Brain microvascular endothelial cell (primary cell): Measurements from ENCODE around the gene RAPGEF6.
"Not testable (repeated sequence)": the region's sequence is repeated elsewhere in the genome, so short reads cannot be mapped to it uniquely, and the experiment has no call there.

ENCODE experiments used
- DNase-seq: peaks from one replicate; pipeline ENCODE4 v3.0.0-alpha.2; 2020
- H3K27ac ChIP-seq: fragments of 250-450 bp; sonication (Bioruptor Pico); 2 replicates; pipeline ENCODE4 v1.5.1; 2020; ENCODE audit warnings: mild to moderate bottlenecking, moderate library complexity
- H3K27me3 ChIP-seq: fragments of 250-450 bp; sonication (Bioruptor Pico); replicated peaks from 2 replicates; pipeline ENCODE4 v1.5.1; 2020; ENCODE audit warnings: mild to moderate bottlenecking
- H3K36me3 ChIP-seq: fragments of 250-450 bp; sonication (Bioruptor Pico); replicated peaks from 2 replicates; pipeline ENCODE4 v1.5.1; 2020; ENCODE audit warnings: mild to moderate bottlenecking
- H3K4me3 ChIP-seq: 2 replicates; pipeline ENCODE4 v1.5.1; 2011; ENCODE audit warnings: low read depth, mild to moderate bottlenecking, control low read depth, low read length, moderate library complexity
- CTCF ChIP-seq: IDR thresholded peaks from 2 replicates; pipeline ENCODE4 v1.5.1; 2011; ENCODE audit warnings: low read depth, mild to moderate bottlenecking, moderate library complexity, low read length, control low read depth, inconsistent platforms; ENCODE audit errors: missing control alignments
- in situ Hi-C: cut with HindIII; loops from 2 replicates; pipeline ENCODE4 v1.10.0; 2017; ENCODE audit warnings: low sequenced_read_pairs, low pct_ligation_motif_present

The RAPGEF6 gene

GRCh38 chr5:131491749-131492148, 143.3 kb downstream of the RAPGEF6 start:
- no peak overlapping the region for H3K4me3 ChIP-seq
- no peak for DNase-seq
- H3K27me3 ChIP-seq, result no peaks in the 10 kb centered on the region
- no peak overlapping the region for H3K27ac ChIP-seq
- in situ Hi-C loops, result no loop called here
- H3K36me3 ChIP-seq, result peaks cover 4% of the 10 kb centered on the region
- no peak for TF ChIP-seq CTCF

- H3K27ac ChIP-seq, result peak overlapping the region; percentile 15
- in situ Hi-C loops, result no loop called here
Observed at GRCh38 chr5:131488463-131488862, 146.6 kb downstream of the RAPGEF6 start.

DNA sequence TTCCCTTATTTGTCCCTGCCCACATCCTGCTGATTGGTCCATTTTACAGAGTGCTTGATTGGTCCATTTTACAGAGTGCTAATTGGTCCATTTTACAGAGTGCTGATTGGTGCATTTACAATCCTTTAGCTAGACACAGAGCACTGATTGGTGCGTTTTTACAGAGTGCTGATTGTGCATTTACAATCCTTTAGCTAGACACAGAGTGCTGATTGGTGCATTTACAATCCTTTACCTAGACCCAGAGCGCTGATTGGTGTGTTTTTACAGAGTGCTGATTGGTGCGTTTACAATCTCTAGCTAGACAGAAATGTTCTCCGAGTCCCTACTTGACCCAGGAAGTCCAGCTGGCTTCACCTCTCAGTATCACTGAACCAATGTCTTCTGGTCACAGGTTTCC, 147.7 kb downstream of the RAPGEF6 start:
- H3K27me3 ChIP-seq, H3K27ac ChIP-seq, H3K4me3 ChIP-seq, H3K36me3 ChIP-seq, DNase-seq, in situ Hi-C loops: not testable (repeated sequence)

More at GRCh38 chr5:131488463-131488862, 146.6 kb downstream of the RAPGEF6 start:
- Histone ChIP-seq H3K27me3 (no peaks in the 10 kb centered on the region), H3K4me3 (no peak overlapping the region), H3K36me3 (peaks cover 4% of the 10 kb centered on the region)
- no peak for TF ChIP-seq CTCF
- DNase-seq, result no peak

GRCh38 chr5:131482617-131483016, 152.4 kb downstream of the RAPGEF6 start:
- Histone ChIP-seq H3K36me3 (peaks cover 4% of the 10 kb centered on the region), H3K4me3 (no peak overlapping the region), H3K27me3 (no peaks in the 10 kb centered on the region), H3K27ac (no peak overlapping the region)
- TF ChIP-seq CTCF, result no peak
- in situ Hi-C loops, result no loop called here
- DNase-seq, result no peak

GRCh38 chr5:131481569-131481968, 153.5 kb downstream of the RAPGEF6 start:
- no peak for DNase-seq
- Histone ChIP-seq H3K4me3 (no peak overlapping the region), H3K36me3 (no peaks in the 10 kb centered on the region), H3K27ac (no peak overlapping the region), H3K27me3 (no peaks in the 10 kb centered on the region)
- TF ChIP-seq CTCF, result no peak
- in situ Hi-C loops, result no loop called here

DNA sequence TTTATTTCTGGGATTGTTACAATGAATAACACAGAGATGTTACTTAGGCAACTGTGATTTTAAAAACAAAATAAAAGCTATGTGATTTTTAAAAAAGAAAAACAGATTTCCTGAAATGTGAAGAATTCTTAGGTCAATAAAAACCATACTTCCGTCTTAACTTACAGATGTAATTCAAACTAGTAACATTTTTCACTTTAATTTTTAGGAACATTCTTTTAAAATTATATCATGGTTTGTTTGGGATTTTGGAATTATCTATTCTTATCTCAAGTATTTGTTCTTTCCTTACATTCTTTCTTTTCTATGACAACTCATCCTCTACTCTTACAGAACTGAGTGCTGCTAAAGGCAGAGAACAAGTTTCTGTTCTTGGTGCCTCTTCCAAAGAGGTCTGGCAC, 159.5 kb downstream of the RAPGEF6 start:
- H3K36me3 ChIP-seq, result no peaks in the 10 kb centered on the region
- H3K27ac ChIP-seq, result peak overlapping the region; percentile 66
- in situ Hi-C loops, result no loop called here
- TF ChIP-seq CTCF, result no peak
- no peaks in the 10 kb centered on the region for H3K27me3 ChIP-seq
- DNase-seq, result no peak
- no peak overlapping the region for H3K4me3 ChIP-seq
